Measurements from ENCODE around the gene SLC2A6. TPM values are rescaled to one million over a fixed set of nuclear protein-coding genes. Genes with fewer than 3 reads are reported as not detected.

The SLC2A6 gene
- polyA plus RNA-seq, 1 of the 3 experiments (the other 2 are of a cell fraction) = 5.2 TPM

DNA sequence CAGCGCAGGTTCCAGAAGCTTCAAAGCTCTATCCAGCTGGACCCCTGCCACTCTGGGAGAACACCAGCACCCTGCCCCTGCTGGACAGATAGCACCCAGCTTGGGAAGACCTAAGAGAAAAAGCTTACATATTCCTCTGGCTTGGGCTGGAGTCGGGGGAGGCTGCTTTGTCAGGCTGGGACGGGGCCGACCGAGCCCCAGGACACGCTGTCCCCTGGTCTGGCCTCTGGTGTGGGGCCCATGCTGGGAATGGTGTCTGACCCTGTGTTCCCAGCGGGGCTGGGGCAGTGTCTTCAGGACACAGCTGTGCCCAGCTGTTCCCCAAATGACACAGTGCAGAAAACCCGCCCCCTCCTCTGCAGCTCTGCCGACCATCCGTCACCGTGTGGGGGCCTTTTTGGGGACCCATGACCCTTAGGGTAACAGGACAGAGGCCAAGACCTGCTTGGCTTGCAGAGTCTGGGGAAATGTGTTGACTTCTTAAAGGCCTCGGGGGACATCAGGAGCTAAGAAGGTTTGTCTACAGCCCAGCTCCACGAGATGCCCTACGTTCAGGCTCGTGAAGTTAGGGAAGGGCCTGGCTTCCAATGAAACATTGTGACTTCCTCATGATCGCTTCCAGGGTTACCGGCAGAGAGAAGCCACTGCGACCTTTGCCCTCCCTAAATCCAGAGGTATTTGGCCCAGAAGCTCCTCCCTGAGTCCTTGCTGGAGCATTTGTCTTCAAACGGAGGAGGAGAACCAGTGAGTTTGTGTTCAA is 20.4 kb upstream of the SLC2A6 start (continued):
- TF ChIP-seq ZBTB33 (IDR thresholded peaks at IDR 0.05; ENCODE audit: borderline replicate concordance, low read depth) (no peak), GABPA (IDR thresholded peaks at IDR 0.05; ENCODE audit: low read depth) (no peak), TCF12 (IDR thresholded peaks at IDR 0.05) (no peak), IRF3 (IDR thresholded peaks at IDR 0.05; ENCODE audit: low read depth, low read length) (no peak), POLR2AphosphoS5 (IDR thresholded peaks at IDR 0.05; ENCODE audit: low read depth, low read length) (no peak), ELF1 (IDR thresholded peaks at IDR 0.05) (no peak), FOSL2 (IDR thresholded peaks at IDR 0.05; ENCODE audit: borderline replicate concordance, low read depth) (no peak)
- TF ChIP-seq, protein P1, sequence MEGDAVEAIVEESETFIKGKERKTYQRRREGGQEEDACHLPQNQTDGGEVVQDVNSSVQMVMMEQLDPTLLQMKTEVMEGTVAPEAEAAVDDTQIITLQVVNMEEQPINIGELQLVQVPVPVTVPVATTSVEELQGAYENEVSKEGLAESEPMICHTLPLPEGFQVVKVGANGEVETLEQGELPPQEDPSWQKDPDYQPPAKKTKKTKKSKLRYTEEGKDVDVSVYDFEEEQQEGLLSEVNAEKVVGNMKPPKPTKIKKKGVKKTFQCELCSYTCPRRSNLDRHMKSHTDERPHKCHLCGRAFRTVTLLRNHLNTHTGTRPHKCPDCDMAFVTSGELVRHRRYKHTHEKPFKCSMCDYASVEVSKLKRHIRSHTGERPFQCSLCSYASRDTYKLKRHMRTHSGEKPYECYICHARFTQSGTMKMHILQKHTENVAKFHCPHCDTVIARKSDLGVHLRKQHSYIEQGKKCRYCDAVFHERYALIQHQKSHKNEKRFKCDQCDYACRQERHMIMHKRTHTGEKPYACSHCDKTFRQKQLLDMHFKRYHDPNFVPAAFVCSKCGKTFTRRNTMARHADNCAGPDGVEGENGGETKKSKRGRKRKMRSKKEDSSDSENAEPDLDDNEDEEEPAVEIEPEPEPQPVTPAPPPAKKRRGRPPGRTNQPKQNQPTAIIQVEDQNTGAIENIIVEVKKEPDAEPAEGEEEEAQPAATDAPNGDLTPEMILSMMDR (IDR thresholded peaks at IDR 0.05) = no peak

- H3K9me2 ChIP-seq = no peaks in the 10 kb centered on the region
- no peaks in the 10 kb centered on the region for H4K20me1 ChIP-seq (ENCODE audit: insufficient read depth)
- no peak overlapping the region for H2AFZ ChIP-seq (ENCODE audit: low read depth)
- H3K4me2 ChIP-seq = no peak overlapping the region
- no peak for DNase-seq
- POLR2A ChIA-PET = no interaction called here
- no peak overlapping the region for H3K4me3 ChIP-seq (ENCODE audit: low read depth in 2 of 2, low read length in 1 of 2)
- H3K9ac ChIP-seq = no peak overlapping the region
- TF ChIP-seq CHD2 (IDR thresholded peaks at IDR 0.05; ENCODE audit: low read length, partially characterized antibody) (no peak), TCF12 (IDR thresholded peaks at IDR 0.05) (no peak), ELF1 (IDR thresholded peaks at IDR 0.05) (no peak)
- peaks cover 0 to 30% of the 10 kb centered on the region in 2 experiments; a peak in 1 of 4 replicates for H3K4me1 ChIP-seq (ENCODE audit: control insufficient read depth in 1 of 2, insufficient read depth in 2 of 2, low read depth in 1 of 2, low read length in 1 of 2)
- H3K79me2 ChIP-seq (ENCODE audit: insufficient read depth) = no peaks in the 10 kb centered on the region
- H3K36me3 ChIP-seq (replicated peaks in 1 of 2; ENCODE audit: control insufficient read depth in 1 of 2, insufficient read depth in 2 of 2, low read length in 1 of 2) = no peaks in the 10 kb centered on the region
- CTCF ChIA-PET = interaction anchor here (1.5 to 3.0 kb wide), 2 partner anchors 9 to 11 kb away, joined by 3 to 20 read pairs; no protein-coding TSS in a partner anchor
- H3K9me3 ChIP-seq = no peaks in the 10 kb centered on the region
- no peaks in the 10 kb centered on the region for H3K27me3 ChIP-seq (ENCODE audit: insufficient read depth)
- WGBS (ENCODE audit: low lambda C conversion rate) = 68% methylated on average over 20 of the region's 35 CpGs
- H3F3A ChIP-seq (replicated peaks; ENCODE audit: insufficient read depth) = no peaks in the 10 kb centered on the region
- no peak overlapping the region for H3K27ac ChIP-seq (ENCODE audit: low read depth in 2 of 2, low read length in 1 of 2)
These were observed 18.3 kb upstream of the SLC2A6 start for GRCh38 chr9:133496861-133497842.

All from SK-N-SH (cell line).